Measurements from ENCODE around the gene ZNF860.
"Not testable (repeated sequence)": the region's sequence is repeated elsewhere in the genome, so short reads cannot be mapped to it uniquely, and the experiment has no call there.

ZNF860 gene

GRCh38 chr3:31962801-31963205, 18.7 kb upstream of the ZNF860 start:
- DNase-seq: no peak

DNA sequence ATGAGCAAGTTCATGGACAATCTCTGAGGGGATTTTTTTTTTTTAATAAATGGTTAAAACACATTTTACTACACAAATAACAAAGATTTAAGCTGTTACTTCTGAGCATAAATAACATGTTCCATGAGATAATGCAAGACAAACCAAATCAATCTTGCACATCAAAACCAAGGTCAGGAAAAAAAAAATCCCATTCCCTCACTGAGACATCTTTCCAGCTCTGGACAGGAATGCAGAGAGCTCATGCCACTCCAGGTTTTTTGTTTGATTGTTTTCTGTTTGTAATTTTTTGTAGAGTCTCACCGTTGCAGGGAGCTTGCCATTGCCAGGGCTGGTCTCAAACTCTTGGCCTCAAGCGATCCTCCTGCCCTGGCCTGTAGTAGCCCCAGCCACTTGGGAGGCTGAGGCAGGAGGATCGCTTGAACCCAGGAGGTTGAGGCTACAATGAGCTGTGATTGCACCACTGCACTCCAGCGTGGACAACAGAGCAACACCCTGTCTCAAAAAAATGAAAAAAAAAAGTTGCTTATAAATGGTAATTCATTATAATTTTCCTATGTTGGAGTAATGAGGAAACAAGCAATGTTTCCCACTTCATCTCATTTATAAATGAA, 14.5 kb upstream of the ZNF860 start:
- DNase-seq: no peak

GRCh38 chr3:31967592-31967991, 14.0 kb upstream of the ZNF860 start:
- DNase-seq: no peak

DNA sequence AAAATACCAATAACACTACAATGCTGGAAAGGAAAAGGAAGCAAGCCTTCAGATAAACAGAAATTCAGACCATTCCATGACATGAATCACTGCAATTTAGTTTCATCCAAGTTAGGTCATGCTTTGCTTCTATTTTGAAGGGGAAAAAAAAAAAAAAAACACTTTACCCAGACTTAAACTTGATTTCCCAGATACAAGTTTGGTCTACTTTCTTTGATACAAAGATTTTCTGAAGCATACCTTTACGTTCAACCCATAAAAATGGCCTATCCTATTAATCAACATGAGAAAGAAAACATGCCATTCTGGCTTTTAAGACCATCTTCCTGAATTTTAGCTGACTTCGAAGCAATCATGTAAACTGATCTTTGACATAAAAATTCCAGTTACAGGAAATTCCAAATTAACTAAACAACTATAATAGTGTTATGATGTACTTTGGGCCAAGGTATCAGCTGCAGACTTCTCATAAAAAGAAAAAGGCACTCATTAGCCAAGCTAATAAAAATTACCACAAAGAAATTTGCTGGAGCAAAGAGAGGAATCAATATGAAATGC, 13.1 kb upstream of the ZNF860 start:
- no peak for DNase-seq

DNA sequence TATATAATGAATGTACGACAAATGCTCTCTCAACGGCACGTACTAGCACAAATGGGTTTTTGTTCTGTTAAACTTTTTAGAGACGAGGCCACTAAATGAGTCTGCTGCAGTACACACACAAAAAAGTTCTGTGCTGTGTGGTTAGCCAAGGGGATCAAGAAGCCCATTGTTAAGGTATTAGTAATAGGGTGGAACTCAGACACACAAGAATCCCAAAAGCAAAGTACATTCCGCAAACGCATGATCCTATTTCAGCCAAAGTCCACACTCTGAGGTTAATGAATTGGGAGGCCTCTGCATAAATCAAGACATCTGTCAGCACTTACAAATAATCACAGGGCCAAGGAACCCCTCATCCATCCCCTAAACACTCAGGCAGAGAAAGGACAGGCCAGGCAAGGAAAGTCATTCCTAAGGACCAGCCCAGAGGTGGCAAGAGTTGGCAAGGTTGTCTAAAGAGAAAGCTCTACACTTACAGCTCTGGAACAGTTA, 12.6 kb upstream of the ZNF860 start:
- DNase-seq: no peak

- DNase-seq: no peak
Observed at GRCh38 chr3:31971607-31972006, 9.9 kb upstream of the ZNF860 start.

- DNase-seq: no peak
Observed at GRCh38 chr3:31973081-31973480, 8.5 kb upstream of the ZNF860 start.

DNA sequence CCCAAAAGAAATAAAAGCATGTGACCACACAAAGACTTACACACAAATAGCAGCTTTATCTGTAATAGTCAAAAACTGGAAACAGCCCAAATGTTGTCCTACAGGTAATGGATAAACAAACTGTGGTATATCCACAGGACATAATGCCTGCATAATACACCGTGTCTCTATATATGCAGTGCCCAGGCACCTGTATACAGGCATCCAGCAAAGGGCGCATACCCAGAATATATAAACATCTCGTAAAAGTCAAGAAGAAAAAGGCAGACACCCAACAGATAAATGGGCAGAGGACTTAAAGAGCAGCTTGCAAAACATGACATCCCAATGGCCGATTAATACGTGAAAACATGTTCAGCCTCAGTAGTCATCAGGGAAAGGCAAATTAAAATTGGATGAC, 7.7 kb upstream of the ZNF860 start:
- DNase-seq: no peak

DNA sequence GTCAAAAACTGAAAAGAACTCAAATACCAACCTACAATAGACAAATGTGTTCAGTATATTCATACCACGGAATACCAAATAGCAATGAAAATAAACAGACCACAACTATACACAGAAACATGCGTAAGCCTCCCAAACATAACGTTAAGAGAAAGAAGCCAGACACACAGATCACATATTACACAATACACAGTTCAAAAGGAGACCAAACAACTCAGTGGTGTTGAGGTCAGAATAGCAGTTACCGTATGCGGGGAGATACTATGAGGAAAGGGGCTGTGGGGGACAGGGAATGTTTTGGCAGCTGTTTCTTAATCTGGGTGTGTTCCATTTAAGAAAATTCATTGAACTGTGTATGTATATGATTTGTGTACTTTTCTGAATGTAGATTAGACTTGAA, 7.1 kb upstream of the ZNF860 start:
- DNase-seq: no peak

GRCh38 chr3:31974964-31975363, 6.6 kb upstream of the ZNF860 start:
- no peak for DNase-seq

- DNase-seq: no peak
Observed at GRCh38 chr3:31976302-31976701, 5.2 kb upstream of the ZNF860 start.

GRCh38 chr3:31977736-31978135, 3.8 kb upstream of the ZNF860 start:
- DNase-seq: no peak

DNA sequence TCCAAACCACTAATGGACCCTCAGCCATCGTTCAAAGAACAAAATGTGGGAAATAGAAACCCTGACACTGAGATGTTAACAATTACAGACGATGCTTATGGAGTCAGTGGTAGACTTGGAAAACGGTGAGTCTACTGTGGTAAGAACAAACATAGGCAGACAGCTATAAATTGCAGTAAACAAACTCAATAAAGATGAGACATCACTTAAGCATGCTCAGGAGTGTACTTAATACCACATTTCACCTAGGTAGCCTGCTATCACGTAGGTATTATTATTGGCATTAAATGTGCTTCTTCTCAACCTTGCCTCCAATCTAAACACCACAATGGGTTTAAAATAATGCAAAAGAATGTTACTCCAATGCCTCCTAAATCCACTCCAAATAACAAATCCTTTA, 3.0 kb upstream of the ZNF860 start:
- DNase-seq: no peak

DNA sequence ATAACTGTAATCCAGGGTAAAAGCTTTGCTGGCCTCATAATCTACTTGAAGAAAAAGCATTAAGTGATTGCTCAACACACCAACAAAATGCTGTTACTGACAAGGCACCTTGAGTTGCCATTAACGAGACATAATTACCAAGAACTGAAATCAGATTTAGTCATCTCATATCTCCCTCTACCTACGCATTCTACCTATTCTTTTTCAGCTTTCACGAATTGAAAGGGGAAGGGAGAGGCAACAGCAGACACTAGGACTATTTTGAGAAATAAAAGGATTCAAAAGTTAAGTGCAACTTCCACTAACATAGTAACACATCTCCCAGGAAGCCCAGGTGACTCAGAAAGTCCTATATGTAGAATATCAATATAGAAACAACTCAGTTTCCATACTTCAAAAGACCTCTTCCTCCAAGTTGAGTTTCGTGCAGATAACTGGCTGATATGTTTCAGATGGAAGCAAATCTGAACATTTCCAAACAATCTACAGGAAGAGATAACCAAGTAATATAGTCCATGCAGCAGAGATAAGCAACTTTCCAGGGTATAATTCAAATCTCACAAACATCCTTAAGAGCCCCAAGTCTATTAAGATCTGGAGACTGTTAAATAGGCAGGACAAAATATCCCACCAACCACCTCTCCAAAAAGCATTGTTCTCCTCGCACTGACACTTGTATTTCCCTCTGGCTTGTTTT, 2.4 kb upstream of the ZNF860 start:
- DNase-seq: no peak

- no peak for DNase-seq
Observed at GRCh38 chr3:31980530-31981205, 882 bp upstream of the ZNF860 start.

- DNase-seq: no peak
Observed at GRCh38 chr3:31984321-31984720, 2.8 kb downstream of the ZNF860 start.

DNA sequence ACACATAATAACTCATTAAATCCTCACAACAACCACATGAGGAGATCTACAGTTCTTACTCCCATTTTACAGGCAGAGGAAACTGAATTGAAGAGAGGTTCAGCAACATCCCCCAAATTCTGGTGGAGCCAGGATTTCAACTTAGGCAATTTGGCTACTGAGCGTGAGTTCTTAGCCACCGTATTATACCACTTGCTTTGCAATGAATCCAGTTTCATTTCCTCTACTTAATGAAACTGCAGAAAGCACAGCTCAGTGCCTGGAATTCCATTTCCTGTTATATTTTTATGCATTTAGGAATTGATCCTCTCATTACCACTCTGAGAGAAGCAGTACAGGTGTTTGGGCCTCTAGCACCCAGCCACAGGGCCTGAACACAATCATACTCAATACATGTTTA, 4.3 kb downstream of the ZNF860 start:
- no peak for DNase-seq

DNA sequence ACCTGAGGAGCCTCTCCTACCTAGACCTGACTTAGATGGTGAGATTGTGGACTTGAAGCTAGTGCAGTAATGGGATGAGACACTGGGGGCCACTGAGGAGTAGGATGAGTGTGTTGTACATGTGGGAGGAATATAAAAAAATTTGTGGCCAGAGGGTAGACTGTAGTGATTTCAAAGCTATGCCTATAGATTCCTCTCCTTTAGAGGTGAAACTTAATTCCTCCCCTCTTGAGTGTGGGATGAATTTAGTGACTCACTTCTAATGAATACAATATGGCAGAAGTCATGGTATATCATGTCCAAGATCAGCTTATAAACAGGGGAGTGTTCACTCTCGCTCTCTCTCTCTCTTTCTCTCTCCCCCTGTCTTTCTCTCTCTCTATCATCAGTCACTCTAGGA, 6.7 kb downstream of the ZNF860 start:
- no peak for DNase-seq

DNA sequence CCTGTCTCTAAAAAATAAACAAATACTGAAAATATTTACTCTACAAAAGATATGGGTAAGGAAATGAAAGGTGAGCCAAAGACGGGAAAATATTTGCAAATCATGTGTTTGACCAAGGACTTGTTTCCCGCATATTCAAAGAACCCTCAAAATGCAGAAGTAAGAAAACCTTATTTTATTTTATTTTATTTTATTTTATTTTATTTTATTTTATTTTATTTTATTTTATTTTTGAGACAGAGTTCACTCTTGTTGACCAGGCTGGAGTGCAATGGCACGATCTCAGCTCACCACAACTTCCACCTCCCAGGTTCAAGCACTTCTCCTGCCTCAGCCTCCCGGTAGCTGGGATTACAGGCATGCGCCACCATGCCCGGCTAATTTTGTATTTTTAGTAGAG, 11.4 kb downstream of the ZNF860 start:
- DNase-seq: not testable (repeated sequence)

DNA sequence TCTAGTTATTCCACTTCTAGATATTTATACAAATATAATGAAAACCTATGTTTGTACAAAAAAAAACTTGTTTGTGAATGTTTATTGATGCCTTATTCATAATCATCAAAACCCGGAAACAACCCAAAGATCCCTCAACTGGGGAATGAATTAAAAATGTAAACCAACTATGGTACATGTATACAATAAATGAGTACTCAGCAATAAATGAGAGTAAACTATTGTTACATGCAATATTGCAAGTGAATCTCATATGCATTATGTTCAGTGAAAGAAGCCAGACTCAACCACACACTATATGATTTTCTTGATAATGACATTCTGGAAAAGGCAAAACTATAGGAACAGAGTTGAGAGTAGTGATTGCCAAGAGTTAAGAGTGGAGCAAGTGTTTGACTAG, 12.3 kb downstream of the ZNF860 start:
- DNase-seq: no peak

DNA sequence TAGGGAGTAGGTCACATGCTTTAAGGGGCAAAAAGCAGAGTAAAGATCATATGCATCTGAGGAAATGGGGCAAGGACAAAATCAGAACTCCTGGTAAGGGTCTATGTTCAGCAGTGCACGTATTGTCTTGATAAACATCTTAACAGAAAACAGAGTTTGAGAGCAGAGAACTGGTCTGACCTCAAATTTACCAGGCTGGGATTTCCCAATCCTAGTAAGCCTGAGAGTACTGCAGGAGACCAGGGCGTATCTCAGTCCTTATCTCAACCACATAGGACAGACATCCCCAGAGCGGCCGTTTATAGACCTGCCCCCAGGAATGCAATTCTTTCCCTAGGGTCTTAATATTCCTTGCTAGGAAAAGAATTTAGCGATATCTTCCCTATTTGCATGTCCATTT, 13.5 kb downstream of the ZNF860 start:
- DNase-seq: not testable (repeated sequence)

DNA sequence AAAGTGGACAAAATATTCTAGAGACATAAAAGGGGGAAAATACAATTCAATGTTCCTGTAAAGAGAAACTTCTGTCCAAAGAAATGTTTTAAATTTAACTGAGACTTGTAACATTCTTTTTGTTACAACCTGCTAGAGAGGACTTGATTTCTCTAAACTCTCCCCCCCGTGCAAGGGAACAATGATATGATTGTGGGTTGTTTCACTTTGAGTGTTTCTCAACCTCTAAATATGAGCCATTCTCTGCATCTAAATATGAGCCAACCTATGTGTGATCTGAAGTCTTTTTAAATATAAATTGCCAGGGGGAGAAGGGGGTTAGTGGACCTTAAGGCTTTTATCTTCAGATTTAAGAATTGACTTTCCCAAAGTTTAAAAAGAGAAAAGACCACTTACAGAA, 14.6 kb downstream of the ZNF860 start:
- DNase-seq: no peak

GRCh38 chr3:31997500-31997899, 15.9 kb downstream of the ZNF860 start:
- DNase-seq: no peak

DNA sequence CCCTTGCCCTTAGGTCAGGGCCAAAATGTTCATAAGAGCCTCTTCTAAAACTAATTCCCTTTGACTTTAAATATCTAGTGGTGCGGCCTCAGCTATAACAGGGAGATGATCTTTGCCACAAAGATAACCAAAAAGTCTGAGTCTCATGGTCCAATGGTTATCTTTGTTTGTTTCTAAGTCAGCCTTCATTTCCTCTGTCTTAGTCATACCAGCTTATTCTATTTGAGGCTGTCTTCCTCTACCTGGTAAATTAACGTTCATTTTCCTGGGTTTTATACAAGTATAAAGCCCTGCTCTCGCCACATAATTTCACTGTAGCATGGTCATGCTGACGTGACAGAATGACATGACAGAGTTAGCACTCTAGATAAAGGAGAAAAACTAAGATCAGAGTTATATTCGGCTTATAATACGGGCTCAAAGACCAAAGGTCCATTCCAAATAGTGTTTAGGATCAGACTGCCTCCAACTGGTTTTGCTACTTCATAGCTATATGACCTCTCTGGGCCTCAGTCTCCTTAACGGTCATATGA, 18.4 kb downstream of the ZNF860 start:
- no peak for DNase-seq

Data from AML-193 (cell line).